Neuronal stem cell (in vitro differentiated cells): Measurements from ENCODE around the gene EPB41L2.

Experiments used
- DNase-seq: peaks from one replicate; pipeline ENCODE4 v3.0.0-alpha.2; 2013; ENCODE audit warnings: low spot score
- H2AFZ ChIP-seq: one replicate; pipeline ENCODE4 v1.6.1; 2013; ENCODE audit warnings: mild to moderate bottlenecking, low read length, inconsistent platforms
- H2AK5ac ChIP-seq: 2 replicates; pipeline ENCODE4 v1.6.1; 2013; ENCODE audit warnings: low read depth, mild to moderate bottlenecking, inconsistent platforms, low read length, moderate library complexity, mixed read lengths
- H2BK120ac ChIP-seq: 2 replicates; pipeline ENCODE4 v1.6.1; 2013; ENCODE audit warnings: low read depth, mild to moderate bottlenecking, inconsistent platforms, low read length, moderate library complexity, mixed read lengths
- H2BK12ac ChIP-seq: one replicate; pipeline ENCODE4 v1.6.1; 2013; ENCODE audit warnings: low read length, inconsistent platforms
- H2BK15ac ChIP-seq: 2 replicates; pipeline ENCODE4 v1.6.1; 2013; ENCODE audit warnings: mild to moderate bottlenecking, low read length, inconsistent platforms, mixed read lengths
- H2BK5ac ChIP-seq: one replicate; pipeline ENCODE4 v1.6.1; 2013; ENCODE audit warnings: inconsistent platforms, mild to moderate bottlenecking, low read length, moderate library complexity
- H3K14ac ChIP-seq: one replicate; pipeline ENCODE4 v1.6.1; 2013; ENCODE audit warnings: low read length, inconsistent platforms
- H3K18ac ChIP-seq: 2 replicates; pipeline ENCODE4 v1.6.1; 2013; ENCODE audit warnings: low read length, inconsistent platforms
- H3K23ac ChIP-seq: 2 replicates; pipeline ENCODE4 v1.6.1; 2013; ENCODE audit warnings: low read depth, mild to moderate bottlenecking, mixed read lengths, low read length, inconsistent platforms; ENCODE audit not compliant: poor library complexity
- H3K27ac ChIP-seq: replicated peaks from 3 replicates; pipeline ENCODE4 v1.5.1; 2013; ENCODE audit warnings: low read length, inconsistent platforms
- H3K27me3 ChIP-seq, 3 experiments: 2 replicates each; pipeline ENCODE4 v1.6.1; 2013; ENCODE audit warnings: low read length in 3 of 3, mild to moderate bottlenecking in 2 of 3, inconsistent platforms in 1 of 3, low read depth in 1 of 3, mixed read lengths in 1 of 3, moderate library complexity in 1 of 3; ENCODE audit not compliant: control insufficient read depth in 3 of 3, insufficient read depth in 3 of 3
- H3K36me3 ChIP-seq, 2 donors: replicated peaks in 1 of 2; 2 replicates each; pipeline ENCODE4 v1.6.1; 2013; ENCODE audit warnings: low read length in 2 of 2; ENCODE audit not compliant: control insufficient read depth in 2 of 2, insufficient read depth in 2 of 2
- H3K4ac ChIP-seq: 2 replicates; pipeline ENCODE4 v1.6.1; 2013; ENCODE audit warnings: inconsistent platforms, mild to moderate bottlenecking, low read length, moderate library complexity
- H3K4me1 ChIP-seq, 2 donors: 1 replicate in 1 of 2; 2 replicates in 1 of 2; pipeline ENCODE4 v1.6.1; 2013; ENCODE audit warnings: low read length in 2 of 2, low read depth in 1 of 2; ENCODE audit not compliant: control insufficient read depth in 2 of 2, insufficient read depth in 1 of 2
- H3K4me2 ChIP-seq: one replicate; pipeline ENCODE4 v1.6.1; 2013; ENCODE audit warnings: mild to moderate bottlenecking, low read length, inconsistent platforms; ENCODE audit not compliant: insufficient read depth, poor library complexity, severe bottlenecking
- H3K4me3 ChIP-seq, 2 donors: 2 replicates each; pipeline ENCODE4 v1.5.1; 2013; ENCODE audit warnings: low read length in 2 of 2, mild to moderate bottlenecking in 2 of 2, inconsistent platforms in 1 of 2, moderate library complexity in 1 of 2
- H3K79me1 ChIP-seq: one replicate; pipeline ENCODE4 v1.6.1; 2013; ENCODE audit warnings: low read depth, mild to moderate bottlenecking, inconsistent platforms, low read length, moderate library complexity
- H3K9ac ChIP-seq: one replicate; pipeline ENCODE4 v1.6.1; 2013; ENCODE audit warnings: mild to moderate bottlenecking, low read depth, low read length, inconsistent platforms; ENCODE audit not compliant: poor library complexity
- H3K9me3 ChIP-seq, 2 donors: replicated peaks in 1 of 2; 2 replicates each; pipeline versions ENCODE3 to v1.6.1; 2013; ENCODE audit warnings: low read length in 2 of 2, mild to moderate bottlenecking in 2 of 2, inconsistent platforms in 1 of 2, low read depth in 1 of 2, mixed read lengths in 1 of 2, moderate library complexity in 1 of 2; ENCODE audit not compliant: control insufficient read depth in 2 of 2, insufficient read depth in 1 of 2
- H4K8ac ChIP-seq: one replicate; pipeline ENCODE4 v1.6.1; 2013; ENCODE audit warnings: low read depth, mild to moderate bottlenecking, inconsistent platforms, low read length, moderate library complexity
- H4K91ac ChIP-seq: one replicate; pipeline ENCODE4 v1.6.1; 2013; ENCODE audit warnings: low read length, low read depth, mild to moderate bottlenecking, inconsistent platforms; ENCODE audit not compliant: poor library complexity
- WGBS, 2 donors: extraction: QIAGEN DNeasy Blood & Tissue Kit; methylation state at CpG; one replicate each; pipeline ENCODE4 v1.1.7; 2013; ENCODE audit warnings: missing lambda C conversion rate in 2 of 2, mixed read lengths in 1 of 2; ENCODE audit not compliant: insufficient read length in 2 of 2, insufficient replicate concordance in 1 of 2; ENCODE audit errors: extremely low coverage in 2 of 2; 5-methylcytosine and 5-hydroxymethylcytosine counted together

Gene EPB41L2

GRCh38 chr6:130961148-130961547 lies 101.9 kb downstream of the EPB41L2 start:
- H3K9ac ChIP-seq, result no peak overlapping the region
- H3K14ac ChIP-seq, result no peak overlapping the region
- no peak overlapping the region for H2BK120ac ChIP-seq
- no peak overlapping the region for H3K23ac ChIP-seq
- H3K4me3 ChIP-seq, result no peak overlapping the region
- no peak overlapping the region for H3K18ac ChIP-seq
- H3K9me3 ChIP-seq, result no peaks in the 10 kb centered on the region
- no peaks in the 10 kb centered on the region for H3K36me3 ChIP-seq
- H3K27ac ChIP-seq, result no peak overlapping the region
- H4K91ac ChIP-seq, result no peak overlapping the region
- H2BK5ac ChIP-seq, result no peak overlapping the region
- DNase-seq, result no peak
- H3K4me2 ChIP-seq, result no peak overlapping the region
- no peaks in the 10 kb centered on the region for H3K27me3 ChIP-seq
- no peak overlapping the region for H2AK5ac ChIP-seq
- H3K4me1 ChIP-seq, result peaks cover 2 to 3% of the 10 kb centered on the region in 2 donors
- H3K79me1 ChIP-seq, result no peaks in the 10 kb centered on the region
- no CpG with 5 or more reads among the region's 3 CpGs for whole genome bisulfite sequencing, 2 donors
- no peak overlapping the region for H2BK12ac ChIP-seq
- no peak overlapping the region for H2AFZ ChIP-seq
- H3K4ac ChIP-seq, result no peak overlapping the region
- H4K8ac ChIP-seq, result no peak overlapping the region
- H2BK15ac ChIP-seq, result no peak overlapping the region

- peaks cover 0 to 2% of the 10 kb centered on the region in 2 donors for H3K36me3 ChIP-seq
- no peaks in the 10 kb centered on the region for H3K79me1 ChIP-seq
- no peak overlapping the region for H3K4me2 ChIP-seq
- H2AFZ ChIP-seq, result no peak overlapping the region
- no peak overlapping the region for H3K18ac ChIP-seq
- no peak overlapping the region for H2BK5ac ChIP-seq
- H2BK15ac ChIP-seq, result no peak overlapping the region
- DNase-seq, result no peak
- H3K4me1 ChIP-seq, result peaks cover 2 to 3% of the 10 kb centered on the region in 2 donors
- no peak overlapping the region for H3K27ac ChIP-seq
- H3K14ac ChIP-seq, result no peak overlapping the region
- no peak overlapping the region for H3K4me3 ChIP-seq
- H4K91ac ChIP-seq, result no peak overlapping the region
- no peak overlapping the region for H3K4ac ChIP-seq
- no CpG with 5 or more reads among the region's 1 CpG for WGBS, 2 donors
- H3K27me3 ChIP-seq, result no peaks in the 10 kb centered on the region
- no peak overlapping the region for H2BK120ac ChIP-seq
- no peak overlapping the region for H4K8ac ChIP-seq
- no peaks in the 10 kb centered on the region for H3K9me3 ChIP-seq
- H2AK5ac ChIP-seq, result no peak overlapping the region
- H3K23ac ChIP-seq, result no peak overlapping the region
- H2BK12ac ChIP-seq, result no peak overlapping the region
- no peak overlapping the region for H3K9ac ChIP-seq
These were observed 103.1 kb downstream of the EPB41L2 start for GRCh38 chr6:130959951-130960350.

- H3K36me3 ChIP-seq, result peaks cover 0 to 10% of the 10 kb centered on the region in 2 donors
- no peak overlapping the region for H4K91ac ChIP-seq
- no peak overlapping the region for H2AFZ ChIP-seq
- H2AK5ac ChIP-seq, result no peak overlapping the region
- no peak overlapping the region for H3K9ac ChIP-seq
- H3K18ac ChIP-seq, result no peak overlapping the region
- H3K4me3 ChIP-seq, result no peak overlapping the region
- WGBS, 2 donors, result no CpG with 5 or more reads among the region's 2 CpGs
- H2BK5ac ChIP-seq, result no peak overlapping the region
- no peak overlapping the region for H2BK12ac ChIP-seq
- H3K4ac ChIP-seq, result no peak overlapping the region
- no peaks in the 10 kb centered on the region for H3K27me3 ChIP-seq
- no peaks in the 10 kb centered on the region for H3K79me1 ChIP-seq
- H3K23ac ChIP-seq, result no peak overlapping the region
- H3K14ac ChIP-seq, result no peak overlapping the region
- H2BK120ac ChIP-seq, result no peak overlapping the region
- no peak for DNase-seq
- H3K9me3 ChIP-seq, result no peaks in the 10 kb centered on the region
- H3K27ac ChIP-seq, result no peak overlapping the region
- H2BK15ac ChIP-seq, result no peak overlapping the region
- peaks cover 2 to 3% of the 10 kb centered on the region in 2 donors for H3K4me1 ChIP-seq
- H4K8ac ChIP-seq, result no peak overlapping the region
- no peak overlapping the region for H3K4me2 ChIP-seq
These were observed 104.6 kb downstream of the EPB41L2 start for GRCh38 chr6:130958468-130958867.

GRCh38 chr6:130955755-130956154 lies 107.3 kb downstream of the EPB41L2 start:
- Histone ChIP-seq H3K9me3 (no peaks in the 10 kb centered on the region), H3K4me1 (no peaks in the 10 kb centered on the region), H3K9ac (no peak overlapping the region), H2AK5ac (no peak overlapping the region), H3K27me3 (no peaks in the 10 kb centered on the region), H3K4ac (no peak overlapping the region), H2BK12ac (no peak overlapping the region), H4K8ac (no peak overlapping the region), H3K18ac (no peak overlapping the region), H4K91ac (no peak overlapping the region), H3K4me2 (no peak overlapping the region), H2BK5ac (no peak overlapping the region), H2BK15ac (no peak overlapping the region), H2BK120ac (no peak overlapping the region), H3K79me1 (no peaks in the 10 kb centered on the region), H3K23ac (no peak overlapping the region), H2AFZ (no peak overlapping the region), H3K14ac (no peak overlapping the region), H3K4me3 (no peak overlapping the region), H3K36me3 (peaks cover 0 to 10% of the 10 kb centered on the region in 2 donors), H3K27ac (no peak overlapping the region)
- DNase-seq, result no peak
- WGBS, 2 donors, result no CpG with 5 or more reads among the region's 2 CpGs
